HEK293T (cell line): ENCODE data around the gene POLN.
A peak's percentile ranks its signal among the peaks of the same experiment; 100 is the strongest.

ENCODE experiments used
- CTCF ChIA-PET: fragments of 350-600 bp; formaldehyde crosslinking; extraction: SDS; loops from one replicate; lab custom pipeline; 2021; ENCODE audit warnings: antibody characterized with exemption, inconsistent platforms; lab: Yijun Ruan, JAX
- POLR2A ChIA-PET: fragments of 350-600 bp; formaldehyde crosslinking; extraction: SDS; loops from one replicate; lab custom pipeline; 2020; ENCODE audit warnings: antibody characterized with exemption, inconsistent platforms; lab: Yijun Ruan, JAX
- DNase-seq: peaks from one replicate; pipeline ENCODE4 v3.0.0; 2012; ENCODE audit warnings: mixed read lengths; ENCODE audit errors: extremely low spot score
- ARNT ChIP-seq: fragments of 450-650 bp; IDR thresholded peaks from 2 replicates; pipeline ENCODE4 v1.6.1; 2017; ENCODE audit warnings: mild to moderate bottlenecking
- BHLHE40 ChIP-seq: fragments of 450-650 bp; IDR thresholded peaks from 2 replicates; pipeline ENCODE4 v1.6.1; 2016; ENCODE audit warnings: mild to moderate bottlenecking, moderate library complexity, borderline replicate concordance
- CTBP1 ChIP-seq: fragments of 450-650 bp; IDR thresholded peaks from 2 replicates; pipeline ENCODE4 v1.6.1; 2016; ENCODE audit warnings: borderline replicate concordance
- ELF4 ChIP-seq: fragments of 450-650 bp; IDR thresholded peaks from 2 replicates; pipeline ENCODE4 v1.6.1; 2017; ENCODE audit warnings: antibody characterized with exemption
- FOXA1 ChIP-seq: fragments of 450-650 bp; IDR thresholded peaks from 2 replicates; pipeline ENCODE4 v1.6.1; 2016; ENCODE audit warnings: mild to moderate bottlenecking
- FOXK2 ChIP-seq: fragments of 450-650 bp; IDR thresholded peaks from 2 replicates; pipeline ENCODE4 v1.6.1; 2016; ENCODE audit warnings: mild to moderate bottlenecking
- FOXM1 ChIP-seq: fragments of 450-650 bp; IDR thresholded peaks from 2 replicates; pipeline ENCODE4 v1.6.1; 2017; ENCODE audit warnings: mild to moderate bottlenecking, borderline replicate concordance
- HDGF ChIP-seq: fragments of 450-650 bp; IDR thresholded peaks from 2 replicates; pipeline ENCODE4 v1.6.1; 2017; ENCODE audit warnings: antibody characterized with exemption, borderline replicate concordance
- L3MBTL2 ChIP-seq: fragments of 450-650 bp; conservative IDR thresholded peaks from 2 replicates; pipeline ENCODE4 v1.6.1; 2016; ENCODE audit warnings: mild to moderate bottlenecking
- LEF1 ChIP-seq: fragments of 450-650 bp; IDR thresholded peaks from 2 replicates; pipeline ENCODE4 v1.6.1; 2017; ENCODE audit warnings: mild to moderate bottlenecking, borderline replicate concordance
- NFRKB ChIP-seq: fragments of 450-650 bp; IDR thresholded peaks from 2 replicates; pipeline ENCODE4 v1.6.1; 2016; ENCODE audit warnings: mild to moderate bottlenecking, moderate library complexity
- PKNOX1 ChIP-seq: fragments of 450-650 bp; IDR thresholded peaks from 2 replicates; pipeline ENCODE4 v1.6.1; 2016
- SP1 ChIP-seq: fragments of 450-650 bp; IDR thresholded peaks from 2 replicates; pipeline ENCODE4 v1.6.1; 2017
- SUZ12 ChIP-seq: fragments of 450-650 bp; IDR thresholded peaks from 2 replicates; pipeline ENCODE4 v1.6.1; 2016; ENCODE audit warnings: mild to moderate bottlenecking
- TARDBP ChIP-seq: fragments of 450-650 bp; IDR thresholded peaks from 2 replicates; pipeline ENCODE4 v1.6.1; 2016
- ZNF384 ChIP-seq: fragments of 450-650 bp; IDR thresholded peaks from 2 replicates; pipeline ENCODE4 v1.6.1; 2016

The POLN gene

GRCh38 chr4:2058264-2059045, 183.5 kb downstream of the POLN start:
- no peak for TF ChIP-seq HDGF
- no peak for TF ChIP-seq BHLHE40
- no peak for TF ChIP-seq TARDBP
- TF ChIP-seq SP1 = no peak
- no peak for TF ChIP-seq FOXK2
- no peak for TF ChIP-seq FOXM1
- no peak for TF ChIP-seq LEF1
- TF ChIP-seq SUZ12 = no peak
- no peak for TF ChIP-seq ELF4
- TF ChIP-seq CTBP1 = no peak
- TF ChIP-seq FOXA1 = no peak
- no peak for TF ChIP-seq L3MBTL2
- no peak for TF ChIP-seq ZNF384
- TF ChIP-seq NFRKB = no peak
- TF ChIP-seq ARNT = no peak
- TF ChIP-seq PKNOX1 = no peak
- POLR2A ChIA-PET = interaction anchor here (1.1 kb wide), 1 partner anchor 201 kb away, joined by 3 read pairs; no protein-coding TSS in a partner anchor
- CTCF ChIA-PET = no interaction called here
- peak; percentile 78 for DNase-seq

DNA sequence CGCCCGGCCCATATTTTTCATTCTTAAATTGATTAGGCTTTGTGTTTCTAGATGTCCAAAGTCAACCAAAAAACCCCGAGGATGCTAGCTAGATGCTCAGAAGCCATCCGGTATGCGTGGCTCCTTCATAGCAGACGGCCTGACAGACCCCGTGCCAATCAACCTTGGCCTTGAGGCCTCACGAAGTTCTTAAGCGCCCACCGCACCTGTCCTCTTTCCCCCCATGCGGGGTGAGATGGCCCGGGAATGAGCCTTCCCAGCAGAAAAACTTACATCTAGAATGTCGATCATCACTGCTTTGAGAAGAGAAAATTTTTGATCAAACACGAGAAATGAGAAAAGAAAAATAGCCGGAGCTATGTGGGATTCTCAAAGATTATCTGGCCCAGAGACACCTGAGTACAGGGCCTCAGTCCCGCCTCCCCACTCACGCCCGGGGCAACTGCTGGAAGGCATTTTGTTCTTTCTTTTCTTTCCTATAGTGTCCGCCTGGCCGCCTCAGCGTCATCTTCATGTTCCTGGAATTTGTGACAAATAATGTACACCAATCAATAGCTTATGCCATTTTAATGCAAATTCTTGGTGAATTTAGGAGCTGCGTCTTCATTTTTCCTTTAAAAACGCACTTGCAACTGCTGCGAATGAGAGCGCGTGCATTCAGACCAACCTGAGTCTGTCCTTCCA, 184.4 kb downstream of the POLN start:
- no peak for DNase-seq
- POLR2A ChIA-PET = no interaction called here
- no peak for TF ChIP-seq FOXA1
- no peak for TF ChIP-seq FOXM1
- TF ChIP-seq FOXK2 = no peak
- TF ChIP-seq CTBP1 = no peak
- TF ChIP-seq L3MBTL2 = no peak
- no peak for TF ChIP-seq LEF1
- no peak for TF ChIP-seq SUZ12
- TF ChIP-seq NFRKB = no peak
- no peak for TF ChIP-seq PKNOX1
- TF ChIP-seq ELF4 = no peak
- no peak for TF ChIP-seq HDGF
- TF ChIP-seq TARDBP = no peak
- no peak for TF ChIP-seq ZNF384
- no peak for TF ChIP-seq SP1
- TF ChIP-seq BHLHE40 = no peak
- TF ChIP-seq ARNT = no peak
- CTCF ChIA-PET = no interaction called here

DNA sequence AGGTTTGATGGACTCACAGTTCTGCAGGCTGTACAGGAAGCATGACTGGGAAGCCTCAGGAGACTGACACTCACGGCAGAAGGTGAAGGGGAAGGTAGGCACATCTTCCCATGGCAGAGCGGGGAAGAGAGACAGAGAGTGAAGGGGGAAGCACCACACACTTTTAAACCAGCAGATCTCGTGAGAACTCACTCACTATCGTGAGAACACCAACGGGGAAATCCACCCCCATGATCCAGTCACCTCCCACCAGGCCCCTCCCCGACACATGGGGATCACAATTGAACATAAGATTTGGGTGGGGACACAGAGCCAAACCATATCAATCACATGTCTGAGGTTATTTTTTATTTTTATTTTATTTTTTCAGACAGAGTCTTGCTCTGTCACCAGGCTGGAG, 187.7 kb downstream of the POLN start:
- POLR2A ChIA-PET = no interaction called here
- TF ChIP-seq LEF1 (no peak), ARNT (no peak), SUZ12 (no peak), ZNF384 (no peak), FOXA1 (no peak), FOXK2 (no peak), ELF4 (no peak), PKNOX1 (no peak), SP1 (no peak), TARDBP (no peak)
- CTCF ChIA-PET = no interaction called here
- DNase-seq = no peak

DNA sequence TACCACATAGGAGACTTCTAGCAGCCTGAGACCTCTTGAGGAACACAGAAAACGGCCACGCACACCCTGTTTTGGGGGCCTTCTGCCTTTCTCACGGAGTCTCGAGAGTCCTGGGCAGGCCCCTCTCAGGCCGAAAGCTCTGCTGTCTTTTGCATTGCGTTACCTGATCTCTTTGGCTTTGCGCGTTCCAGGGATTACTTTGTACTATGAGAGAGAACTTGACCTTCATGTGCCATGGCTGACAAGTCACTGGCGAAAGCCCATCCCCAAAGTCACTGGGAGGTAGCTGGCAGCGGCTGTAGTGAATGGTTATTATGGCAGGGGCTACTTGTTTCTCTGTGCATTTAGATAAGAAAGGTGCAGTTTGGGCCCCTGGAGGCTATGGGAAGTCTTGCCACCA, 190.8 kb downstream of the POLN start:
- no peak for TF ChIP-seq ZNF384
- TF ChIP-seq NFRKB = no peak
- no peak for TF ChIP-seq FOXA1
- TF ChIP-seq SP1 = no peak
- no peak for TF ChIP-seq HDGF
- TF ChIP-seq ARNT = no peak
- TF ChIP-seq BHLHE40 = no peak
- no peak for TF ChIP-seq ELF4
- no peak for TF ChIP-seq CTBP1
- TF ChIP-seq SUZ12 = no peak
- TF ChIP-seq FOXK2 = no peak
- TF ChIP-seq TARDBP = no peak
- ChIA-PET POLR2A (interaction anchor here (1.9 kb wide), 1 partner anchor 42 kb away, joined by 4 read pairs; no protein-coding TSS in a partner anchor), CTCF (no interaction called here)
- DNase-seq = no peak

- POLR2A ChIA-PET = no interaction called here
- CTCF ChIA-PET = no interaction called here
- TF ChIP-seq PKNOX1 (no peak), NFRKB (no peak), BHLHE40 (no peak), SUZ12 (no peak), FOXA1 (no peak), FOXK2 (no peak)
- DNase-seq = no peak
Observed at GRCh38 chr4:2049811-2050210, 192.1 kb downstream of the POLN start.
